IgD-negative memory B cell (primary cell): Measurements from ENCODE around the gene COX7A2. TPM values are rescaled to one million over a fixed set of nuclear protein-coding genes. Genes with fewer than 3 reads are reported as not detected.

ENCODE experiments used
- H3K27ac Mint-ChIP-seq, 3 donors: one replicate each; pipeline ENCODE4 v1.8.0; 2020 to 2022; ENCODE audit warnings: mild to moderate bottlenecking in 3 of 3, mixed read lengths in 3 of 3, moderate library complexity in 1 of 3
- H3K27me3 Mint-ChIP-seq: one replicate; pipeline ENCODE4 v1.8.0; 2021; ENCODE audit warnings: mixed read lengths
- H3K36me3 Mint-ChIP-seq: one replicate; pipeline ENCODE4 v1.8.0; 2020; ENCODE audit warnings: mild to moderate bottlenecking, mixed read lengths
- H3K4me1 Mint-ChIP-seq, 3 donors: one replicate each; pipeline ENCODE4 v1.8.0; 2020 to 2022; ENCODE audit warnings: mixed read lengths in 3 of 3, mild to moderate bottlenecking in 1 of 3
- H3K4me3 Mint-ChIP-seq, 4 donors: one replicate each; pipeline ENCODE4 v1.8.0; 2020 to 2022; ENCODE audit warnings: mild to moderate bottlenecking in 4 of 4, mixed read lengths in 4 of 4, moderate library complexity in 3 of 4
- H3K9me3 Mint-ChIP-seq, 3 donors: one replicate each; pipeline ENCODE4 v1.8.0; 2020 to 2021; ENCODE audit warnings: mixed read lengths in 3 of 3, mild to moderate bottlenecking in 1 of 3
- polyA plus RNA-seq: library from polyadenylated mRNA; unstranded; fragments of 300-500 nt; fragmentation: Illumina TruSeq; gene quantifications from one replicate; pipeline ENCODE4 v1.2.3, GENCODE V29; 2021

Gene COX7A2
- polyA plus RNA-seq, 1 donor from 2014 or later: 747 TPM

GRCh38 chr6:75220357-75220756, 23.2 kb downstream of the COX7A2 start:
- Mint-ChIP-seq H3K27ac (no peak overlapping the region), H3K36me3 (peaks cover 2% of the 10 kb centered on the region), H3K4me3 (no peak overlapping the region), H3K4me1 (no peaks in the 10 kb centered on the region), H3K9me3 (no peaks in the 10 kb centered on the region), H3K27me3 (peaks cover 21% of the 10 kb centered on the region)

GRCh38 chr6:75219263-75219662, 24.3 kb downstream of the COX7A2 start:
- Mint-ChIP-seq H3K4me3 (no peak overlapping the region), H3K27me3 (peaks cover 14% of the 10 kb centered on the region), H3K9me3 (no peaks in the 10 kb centered on the region)

GRCh38 chr6:75217193-75217592, 26.4 kb downstream of the COX7A2 start:
- Mint-ChIP-seq H3K4me1 (no peaks in the 10 kb centered on the region), H3K4me3 (no peak overlapping the region), H3K9me3 (no peaks in the 10 kb centered on the region), H3K27ac (no peak overlapping the region), H3K27me3 (peaks cover 12% of the 10 kb centered on the region), H3K36me3 (no peaks in the 10 kb centered on the region)

More at GRCh38 chr6:75219263-75219662, 24.3 kb downstream of the COX7A2 start:
- Mint-ChIP-seq H3K27ac (no peak overlapping the region), H3K4me1 (no peaks in the 10 kb centered on the region), H3K36me3 (peaks cover 2% of the 10 kb centered on the region)

- H3K4me3 Mint-ChIP-seq: no peak overlapping the region
- H3K36me3 Mint-ChIP-seq: no peaks in the 10 kb centered on the region
- H3K27ac Mint-ChIP-seq: no peak overlapping the region
- H3K9me3 Mint-ChIP-seq: no peaks in the 10 kb centered on the region
- H3K4me1 Mint-ChIP-seq: peaks cover 0 to 3% (median 0%) of the 10 kb centered on the region in 3 donors
- peaks cover 20% of the 10 kb centered on the region for H3K27me3 Mint-ChIP-seq
These were observed 28.3 kb downstream of the COX7A2 start for GRCh38 chr6:75215291-75215690.

- Mint-ChIP-seq H3K9me3 (no peaks in the 10 kb centered on the region), H3K27ac (no peak overlapping the region), H3K4me3 (no peak overlapping the region), H3K4me1 (peaks cover 5 to 9% (median 5%) of the 10 kb centered on the region in 3 donors), H3K36me3 (no peaks in the 10 kb centered on the region), H3K27me3 (peaks cover 28% of the 10 kb centered on the region)
These were observed 29.9 kb downstream of the COX7A2 start for GRCh38 chr6:75213732-75214131.

GRCh38 chr6:75213112-75213511, 30.5 kb downstream of the COX7A2 start:
- H3K9me3 Mint-ChIP-seq: no peaks in the 10 kb centered on the region
- no peak overlapping the region for H3K4me3 Mint-ChIP-seq
- peaks cover 9 to 15% (median 11%) of the 10 kb centered on the region in 3 donors for H3K4me1 Mint-ChIP-seq
- no peaks in the 10 kb centered on the region for H3K36me3 Mint-ChIP-seq
- H3K27ac Mint-ChIP-seq: no peak overlapping the region
- H3K27me3 Mint-ChIP-seq: peaks cover 34% of the 10 kb centered on the region

- H3K4me1 Mint-ChIP-seq: peaks cover 20 to 23% (median 20%) of the 10 kb centered on the region in 3 donors
- H3K9me3 Mint-ChIP-seq: no peaks in the 10 kb centered on the region
- H3K27me3 Mint-ChIP-seq: peaks cover 39% of the 10 kb centered on the region
- H3K36me3 Mint-ChIP-seq: no peaks in the 10 kb centered on the region
- H3K27ac Mint-ChIP-seq: no peak overlapping the region
- H3K4me3 Mint-ChIP-seq: no peak overlapping the region
These were observed 31.5 kb downstream of the COX7A2 start for GRCh38 chr6:75211920-75212590.

- Mint-ChIP-seq H3K4me3 (no peak overlapping the region), H3K36me3 (no peaks in the 10 kb centered on the region), H3K27ac (no peak overlapping the region), H3K4me1 (peaks cover 26 to 31% (median 27%) of the 10 kb centered on the region in 3 donors), H3K27me3 (peaks cover 45% of the 10 kb centered on the region), H3K9me3 (no peaks in the 10 kb centered on the region)
These were observed 32.5 kb downstream of the COX7A2 start for GRCh38 chr6:75210885-75211739.

GRCh38 chr6:75209184-75209723, 34.3 kb downstream of the COX7A2 start:
- peaks cover 0 to 1% (median 0%) of the 10 kb centered on the region in 3 donors for H3K9me3 Mint-ChIP-seq
- H3K4me3 Mint-ChIP-seq: peak overlapping the region; percentile 73 to 90 (median 84)
- H3K36me3 Mint-ChIP-seq: no peaks in the 10 kb centered on the region
- peaks cover 40 to 44% (median 42%) of the 10 kb centered on the region in 3 donors for H3K4me1 Mint-ChIP-seq
- H3K27ac Mint-ChIP-seq: peak overlapping the region in 2 of 3 donors; percentile 72 to 91
- H3K27me3 Mint-ChIP-seq: peaks cover 62% of the 10 kb centered on the region

GRCh38 chr6:75208298-75209183, 35.1 kb downstream of the COX7A2 start:
- peaks cover 42 to 47% (median 44%) of the 10 kb centered on the region in 3 donors for H3K4me1 Mint-ChIP-seq
- H3K36me3 Mint-ChIP-seq: no peaks in the 10 kb centered on the region
- H3K9me3 Mint-ChIP-seq: peaks cover 0 to 1% (median 0%) of the 10 kb centered on the region in 3 donors
- peak overlapping the region; percentile 73 to 90 (median 84) for H3K4me3 Mint-ChIP-seq
- peak overlapping the region; percentile 34 to 91 (median 72) for H3K27ac Mint-ChIP-seq
- H3K27me3 Mint-ChIP-seq: peaks cover 67% of the 10 kb centered on the region

GRCh38 chr6:75206576-75207342, 36.8 kb downstream of the COX7A2 start:
- peaks cover 47 to 53% (median 49%) of the 10 kb centered on the region in 3 donors for H3K4me1 Mint-ChIP-seq
- H3K27ac Mint-ChIP-seq: peak overlapping the region in 2 of 3 donors; percentile 72 to 91
- no peaks in the 10 kb centered on the region for H3K36me3 Mint-ChIP-seq
- H3K4me3 Mint-ChIP-seq: peak overlapping the region; percentile 73 to 94 (median 84)
- peaks cover 77% of the 10 kb centered on the region for H3K27me3 Mint-ChIP-seq
- H3K9me3 Mint-ChIP-seq: peaks cover 0 to 1% (median 0%) of the 10 kb centered on the region in 3 donors

GRCh38 chr6:75205776-75206575, 37.6 kb downstream of the COX7A2 start, which contains the start of gene COL12A1:
Gene COL12A1, minus strand, starts transcription at chr6:75206053. Its CDS starts 3,261 bp downstream, at chr6:75202792.
- H3K27ac Mint-ChIP-seq: peak within 1 kb of the TSS in 2 of 3 donors; percentile 42 to 72

More at GRCh38 chr6:75205776-75206575, 37.6 kb downstream of the COX7A2 start, which contains the start of gene COL12A1:
- peak within 1 kb of the TSS; percentile 76 to 94 (median 84) for H3K4me3 Mint-ChIP-seq
- peaks cover 0 to 1% (median 0%) of the 10 kb centered on the region in 3 donors for H3K9me3 Mint-ChIP-seq
- peaks cover 77% of the 10 kb centered on the region for H3K27me3 Mint-ChIP-seq
- peaks cover 47 to 50% (median 49%) of the 10 kb centered on the region in 3 donors for H3K4me1 Mint-ChIP-seq
- no peaks in the 10 kb centered on the region for H3K36me3 Mint-ChIP-seq
